CD14-positive monocyte (primary cell): ENCODE results near the gene CCDC7. TPM values are rescaled to one million over a fixed set of nuclear protein-coding genes. Genes with fewer than 3 reads are reported as not detected.
A peak's percentile ranks its signal among the peaks of the same experiment; 100 is the strongest.
"Not testable (repeated sequence)": the region's sequence is repeated elsewhere in the genome, so short reads cannot be mapped to it uniquely, and the experiment has no call there.

Experiments used
- DNase-seq, 3 donors: peaks; one replicate each; pipeline ENCODE4 v3.0.0-alpha.2; 2011 to 2022
- H2AFZ ChIP-seq: 2 replicates; pipeline ENCODE4 v1.6.0; 2012; ENCODE audit warnings: mild to moderate bottlenecking, low read depth, low read length, inconsistent platforms; ENCODE audit not compliant: insufficient read depth, poor library complexity, severe bottlenecking
- H3K27ac ChIP-seq, 2 donors: 1 replicate in 1 of 2; 2 replicates in 1 of 2; pipeline ENCODE4 v1.5.1; 2012 to 2013; ENCODE audit warnings: low read length in 2 of 2, control low read depth in 1 of 2, inconsistent platforms in 1 of 2, low read depth in 1 of 2, mild to moderate bottlenecking in 1 of 2
- H3K27me3 ChIP-seq, 2 donors: one replicate each; pipeline versions ENCODE4 v1.6.0 to v1.6.1; 2011 to 2013; ENCODE audit warnings: low read length in 2 of 2; ENCODE audit not compliant: control insufficient read depth in 2 of 2, insufficient read depth in 2 of 2
- H3K36me3 ChIP-seq, 2 donors: replicated peaks in 1 of 2; 1 replicate in 1 of 2; 2 replicates in 1 of 2; pipeline versions ENCODE4 v1.5.1 to v1.6.1; 2012 to 2013; ENCODE audit warnings: low read length in 2 of 2, control low read depth in 1 of 2, inconsistent platforms in 1 of 2, mild to moderate bottlenecking in 1 of 2; ENCODE audit not compliant: insufficient read depth in 2 of 2, control insufficient read depth in 1 of 2
- H3K4me1 ChIP-seq, 2 donors: 1 replicate in 1 of 2; 2 replicates in 1 of 2; pipeline versions ENCODE4 v1.5.1 to v1.6.1; 2012 to 2013; ENCODE audit warnings: low read length in 2 of 2, control low read depth in 1 of 2, inconsistent platforms in 1 of 2, mild to moderate bottlenecking in 1 of 2, moderate library complexity in 1 of 2; ENCODE audit not compliant: insufficient read depth in 2 of 2, control insufficient read depth in 1 of 2
- H3K4me2 ChIP-seq: replicated peaks from 2 replicates; pipeline ENCODE3; 2012; ENCODE audit warnings: low read length, moderate library complexity, mild to moderate bottlenecking; ENCODE audit not compliant: poor library complexity, severe bottlenecking; ENCODE audit errors: extremely low read depth
- H3K4me3 ChIP-seq, 3 experiments: fragments of 200-600 bp in 1 of 3; sonication (generic) in 1 of 3; replicated peaks in 1 of 3; 1 replicate in 2 of 3; 2 replicates in 1 of 3; pipeline ENCODE4 v1.5.1; 2011 to 2013; ENCODE audit warnings: low read length in 3 of 3, mild to moderate bottlenecking in 3 of 3, control low read depth in 2 of 3, low read depth in 2 of 3, inconsistent platforms in 1 of 3, moderate library complexity in 1 of 3
- H3K79me2 ChIP-seq: 2 replicates; pipeline ENCODE4 v1.6.0; 2012; ENCODE audit warnings: mild to moderate bottlenecking, control low read depth, inconsistent platforms, low read length, moderate library complexity; ENCODE audit not compliant: insufficient read depth
- H3K9ac ChIP-seq: 2 replicates; pipeline ENCODE4 v1.6.0; 2017; ENCODE audit warnings: low read length, mild to moderate bottlenecking; ENCODE audit not compliant: insufficient read depth, poor library complexity, severe bottlenecking
- H3K9me3 ChIP-seq, 2 donors: replicated peaks in 1 of 2; 1 replicate in 1 of 2; 2 replicates in 1 of 2; pipeline versions ENCODE4 v1.5.1 to v1.6.1; 2012 to 2013; ENCODE audit warnings: low read length in 2 of 2, control low read depth in 1 of 2; ENCODE audit not compliant: control insufficient read depth in 1 of 2, insufficient read depth in 1 of 2
- H4K20me1 ChIP-seq: 2 replicates; pipeline ENCODE4 v1.6.0; 2012; ENCODE audit warnings: mild to moderate bottlenecking, low read length, control low read depth, moderate library complexity; ENCODE audit not compliant: insufficient read depth
- H3K27ac Mint-ChIP-seq, 7 donors: one replicate each; pipeline ENCODE4 v1.8.0; 2020; ENCODE audit warnings: mild to moderate bottlenecking in 7 of 7, mixed read lengths in 7 of 7, moderate library complexity in 6 of 7, inconsistent platforms in 2 of 7
- H3K27me3 Mint-ChIP-seq, 3 donors: one replicate each; pipeline ENCODE4 v1.8.0; 2021 to 2022; ENCODE audit warnings: low read depth in 3 of 3, mild to moderate bottlenecking in 3 of 3, mixed read lengths in 3 of 3, moderate library complexity in 3 of 3, inconsistent platforms in 1 of 3
- H3K36me3 Mint-ChIP-seq, 2 donors: one replicate each; pipeline ENCODE4 v1.8.0; 2020; ENCODE audit warnings: mixed read lengths in 2 of 2, inconsistent platforms in 1 of 2, mild to moderate bottlenecking in 1 of 2
- H3K4me1 Mint-ChIP-seq: one replicate; pipeline ENCODE4 v1.8.0; 2020; ENCODE audit warnings: mild to moderate bottlenecking, mixed read lengths
- H3K4me3 Mint-ChIP-seq, 2 donors: one replicate each; pipeline ENCODE4 v1.8.0; 2020; ENCODE audit warnings: mild to moderate bottlenecking in 2 of 2, mixed read lengths in 2 of 2, moderate library complexity in 1 of 2
- H3K9me3 Mint-ChIP-seq, 7 donors: one replicate each; pipeline ENCODE4 v1.8.0; 2020 to 2022; ENCODE audit warnings: mixed read lengths in 7 of 7, mild to moderate bottlenecking in 6 of 7, moderate library complexity in 6 of 7, inconsistent platforms in 2 of 7
- CTCF ChIP-seq: fragments of 200-600 bp; IDR thresholded peaks from one replicate; pipeline ENCODE4 v1.8.0; 2022; ENCODE audit warnings: antibody characterized with exemption, mild to moderate bottlenecking
- whole genome bisulfite sequencing: methylation state at CpG from one replicate; pipeline ENCODE4 v1.1.5; 2013; ENCODE audit warnings: missing lambda C conversion rate; ENCODE audit not compliant: insufficient coverage; 5-methylcytosine and 5-hydroxymethylcytosine counted together
- intact Hi-C, 2 donors: fragments of 100-400 bp; cut with micrococcal nuclease; formaldehyde crosslinking; loops; one replicate each; pipeline versions ENCODE4 v1.15.0 to v1.15.1; 2023
- polyA minus RNA-seq: library from RNA; depleted of rRNA, polyadenylated mRNA; stranded (reverse); fragments of >200 nt; gene quantifications from 2 replicates; pipeline ENCODE4 v1.2.3, GENCODE V29; 2012
- polyA plus RNA-seq, 3 donors: library from polyadenylated mRNA; depleted of rRNA in 1 of 3; unstranded in 2 of 3; stranded (reverse) in 1 of 3; fragments of 300-500 nt in 2 of 3; fragments of >200 nt in 1 of 3; fragmentation: Illumina TruSeq in 2 of 3; gene quantifications; 1 replicate in 2 of 3; 2 replicates in 1 of 3; pipeline ENCODE4 v1.2.3, GENCODE V29; 2012 to 2021
- total RNA-seq, 12 experiments: library from RNA in 1 of 12; stranded (reverse) in 1 of 12; fragments of 120-200 nt in 1 of 12; gene quantifications; one replicate each; pipeline ENCODE4 v1.2.4 and lab custom pipeline; 2013 to 2026; ENCODE audit warnings: mixed read lengths in 6 of 12, inconsistent platforms in 1 of 12

Gene CCDC7
- total RNA-seq (2013) = 22.2 TPM
- polyA plus RNA-seq (1 to 10 TPM; 1.3 to 2.3 (median 2.0) TPM), polyA minus RNA-seq (5.3 and 5.5 TPM in 2 replicates), total RNA-seq (lab: John Stamatoyannopoulos, UW) (5.7 to 21.3 (median 16.4) reads per million in 11 experiments)

GRCh38 chr10:32445740-32446535 lies at the start of gene CCDC7:
CCDC7 (plus strand) TSS chr10:32446140; CDS start chr10:32451643, 5,503 bp downstream.
- peak within 1 kb of the TSS; percentile 94 to 98 for H3K27ac ChIP-seq
- TF ChIP-seq CTCF = peak; percentile 49

GRCh38 chr10:32397163-32397562 lies 48.8 kb upstream of the CCDC7 start:
- H3K4me3 Mint-ChIP-seq, H3K27me3 ChIP-seq, DNase-seq, H3K9ac ChIP-seq, H3K27ac Mint-ChIP-seq, intact Hi-C loops, H3K27me3 Mint-ChIP-seq, H3K9me3 ChIP-seq, H3K79me2 ChIP-seq, H4K20me1 ChIP-seq, H3K4me1 ChIP-seq, H2AFZ ChIP-seq, H3K36me3 Mint-ChIP-seq, H3K4me1 Mint-ChIP-seq, H3K4me3 ChIP-seq, H3K4me2 ChIP-seq, H3K27ac ChIP-seq, H3K36me3 ChIP-seq, H3K9me3 Mint-ChIP-seq: not testable (repeated sequence)
- WGBS = no CpG with 5 or more reads among the region's 3 CpGs

More at GRCh38 chr10:32445740-32446535, at the start of gene CCDC7:
- Mint-ChIP-seq H3K4me1 (peaks cover 13% of the 10 kb centered on the region), H3K27me3 (peaks cover 4 to 9% (median 7%) of the 10 kb centered on the region in 3 donors), H3K27ac (peak within 1 kb of the TSS; percentile 93 to 99 (median 98)), H3K36me3 (peaks cover 0 to 1% of the 10 kb centered on the region in 2 donors), H3K4me3 (peak within 1 kb of the TSS; percentile 90 to 97), H3K9me3 (peaks cover 0 to 5% (median 0%) of the 10 kb centered on the region in 7 donors)
- peak; percentile 75 to 84 (median 75) for DNase-seq
- H3K36me3 ChIP-seq = no peaks in the 10 kb centered on the region
- H2AFZ ChIP-seq = peak within 1 kb of the TSS; percentile 93
- whole genome bisulfite sequencing = under 1% methylated on average over 38 of the region's 53 CpGs
- peak within 1 kb of the TSS; percentile 82 for H3K9ac ChIP-seq
- H4K20me1 ChIP-seq = no peaks in the 10 kb centered on the region
- H3K79me2 ChIP-seq = peaks cover 3% of the 10 kb centered on the region
- intact Hi-C loops = no loop called here
- H3K27me3 ChIP-seq = peaks cover 0 to 5% of the 10 kb centered on the region in 2 donors
- H3K4me2 ChIP-seq = peak within 1 kb of the TSS; percentile 93
- H3K9me3 ChIP-seq = no peaks in the 10 kb centered on the region
- H3K4me3 ChIP-seq = peak within 1 kb of the TSS; percentile 77 to 91 (median 82)
- H3K4me1 ChIP-seq = peaks cover 8 to 10% of the 10 kb centered on the region in 2 donors

GRCh38 chr10:32399720-32400119 lies 46.2 kb upstream of the CCDC7 start:
- H4K20me1 ChIP-seq, H3K79me2 ChIP-seq, H3K4me1 ChIP-seq, H3K9ac ChIP-seq, H3K4me3 ChIP-seq, H3K36me3 ChIP-seq, H3K4me1 Mint-ChIP-seq, H3K27ac ChIP-seq, H3K27me3 ChIP-seq, H3K4me3 Mint-ChIP-seq, H3K27ac Mint-ChIP-seq, H2AFZ ChIP-seq, intact Hi-C loops, H3K9me3 Mint-ChIP-seq, H3K4me2 ChIP-seq, H3K9me3 ChIP-seq, H3K36me3 Mint-ChIP-seq, H3K27me3 Mint-ChIP-seq, DNase-seq: not testable (repeated sequence)
- no CpG with 5 or more reads among the region's 3 CpGs for WGBS
